Measurements from ENCODE around the gene SPACA4.

DNA sequence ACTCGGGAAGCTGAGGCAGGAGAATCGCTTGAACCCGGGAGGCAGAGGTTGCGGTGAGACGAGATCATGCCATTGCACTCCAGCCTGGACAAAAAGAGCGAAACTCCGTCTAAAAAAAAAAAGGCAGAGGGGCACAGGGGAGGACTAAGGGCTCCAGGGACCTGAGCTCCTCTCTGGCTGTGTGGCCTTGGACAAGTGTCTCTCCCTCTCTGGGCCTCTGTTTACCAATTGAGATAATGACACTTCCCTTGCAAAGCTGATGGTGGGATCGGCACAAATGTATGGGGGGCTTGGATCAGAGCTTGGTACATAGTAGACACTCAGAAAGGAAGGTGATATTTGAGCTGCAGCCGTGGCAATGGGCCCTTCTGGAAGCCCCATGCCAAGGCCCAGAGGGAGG, 11.4 kb upstream of the SPACA4 start:
- TF ChIP-seq, protein P1, sequence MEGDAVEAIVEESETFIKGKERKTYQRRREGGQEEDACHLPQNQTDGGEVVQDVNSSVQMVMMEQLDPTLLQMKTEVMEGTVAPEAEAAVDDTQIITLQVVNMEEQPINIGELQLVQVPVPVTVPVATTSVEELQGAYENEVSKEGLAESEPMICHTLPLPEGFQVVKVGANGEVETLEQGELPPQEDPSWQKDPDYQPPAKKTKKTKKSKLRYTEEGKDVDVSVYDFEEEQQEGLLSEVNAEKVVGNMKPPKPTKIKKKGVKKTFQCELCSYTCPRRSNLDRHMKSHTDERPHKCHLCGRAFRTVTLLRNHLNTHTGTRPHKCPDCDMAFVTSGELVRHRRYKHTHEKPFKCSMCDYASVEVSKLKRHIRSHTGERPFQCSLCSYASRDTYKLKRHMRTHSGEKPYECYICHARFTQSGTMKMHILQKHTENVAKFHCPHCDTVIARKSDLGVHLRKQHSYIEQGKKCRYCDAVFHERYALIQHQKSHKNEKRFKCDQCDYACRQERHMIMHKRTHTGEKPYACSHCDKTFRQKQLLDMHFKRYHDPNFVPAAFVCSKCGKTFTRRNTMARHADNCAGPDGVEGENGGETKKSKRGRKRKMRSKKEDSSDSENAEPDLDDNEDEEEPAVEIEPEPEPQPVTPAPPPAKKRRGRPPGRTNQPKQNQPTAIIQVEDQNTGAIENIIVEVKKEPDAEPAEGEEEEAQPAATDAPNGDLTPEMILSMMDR (IDR thresholded peaks at IDR 0.05), result no peak
- TF ChIP-seq REST (IDR thresholded peaks at IDR 0.05; ENCODE audit: insufficient read depth in 1 of 2, low read depth in 2 of 2, low read length in 1 of 2), result no peak
- no peak for TF ChIP-seq POLR2AphosphoS5 (IDR thresholded peaks at IDR 0.05; ENCODE audit: low read depth, low read length)
- no peak for TF ChIP-seq SIN3A (IDR thresholded peaks at IDR 0.05; ENCODE audit: borderline replicate concordance, insufficient read depth, low read depth, low read length)
